Activated naive CD4-positive, alpha-beta T cell treated with anti-CD3 and anti-CD28 coated beads, Interleukin-2, amount 10 ng/mL, durations not matched to agents 7 days and 5 days (primary cell): Measurements from ENCODE around the gene SEPTIN11.

ENCODE experiments used
- CTCF ChIA-PET: fragments of 350-600 bp; sonication (Branson Sonifier 250); formaldehyde crosslinking; loops from one replicate; lab custom pipeline; 2021; ENCODE audit warnings: antibody characterized with exemption; lab: Charles Lee
- DNase-seq: peaks from one replicate; pipeline ENCODE4 v3.0.0-alpha.2; 2020
- H3K27ac Mint-ChIP-seq: one replicate; pipeline ENCODE4 v1.8.0; 2021; ENCODE audit warnings: mild to moderate bottlenecking, moderate library complexity, mixed read lengths
- H3K27me3 Mint-ChIP-seq: one replicate; pipeline ENCODE4 v1.8.0; 2021; ENCODE audit warnings: mild to moderate bottlenecking, mixed read lengths
- H3K36me3 Mint-ChIP-seq: one replicate; pipeline ENCODE4 v1.8.0; 2021; ENCODE audit warnings: mixed read lengths
- H3K4me1 Mint-ChIP-seq: one replicate; pipeline ENCODE4 v1.8.0; 2021; ENCODE audit warnings: mixed read lengths
- H3K4me3 Mint-ChIP-seq: one replicate; pipeline ENCODE4 v1.8.0; 2021; ENCODE audit warnings: mild to moderate bottlenecking, moderate library complexity, mixed read lengths
- H3K9me3 Mint-ChIP-seq: one replicate; pipeline ENCODE4 v1.8.0; 2021; ENCODE audit warnings: mixed read lengths

SEPTIN11 gene

GRCh38 chr4:76979236-76979635 is 29.7 kb downstream of the SEPTIN11 start:
- peaks cover 12% of the 10 kb centered on the region for H3K36me3 Mint-ChIP-seq
- H3K4me1 Mint-ChIP-seq, result peaks cover 50% of the 10 kb centered on the region
- no peak overlapping the region for H3K27ac Mint-ChIP-seq
- CTCF ChIA-PET, result no interaction called here
- DNase-seq, result no peak
- H3K4me3 Mint-ChIP-seq, result no peak overlapping the region
- peaks cover 10% of the 10 kb centered on the region for H3K27me3 Mint-ChIP-seq
- H3K9me3 Mint-ChIP-seq, result no peaks in the 10 kb centered on the region

- CTCF ChIA-PET, result no interaction called here
- peaks cover 12% of the 10 kb centered on the region for H3K36me3 Mint-ChIP-seq
- peaks cover 60% of the 10 kb centered on the region for H3K4me1 Mint-ChIP-seq
- no peak overlapping the region for H3K27ac Mint-ChIP-seq
- DNase-seq, result no peak
- no peak overlapping the region for H3K4me3 Mint-ChIP-seq
- peaks cover 15% of the 10 kb centered on the region for H3K27me3 Mint-ChIP-seq
- H3K9me3 Mint-ChIP-seq, result no peaks in the 10 kb centered on the region
Observed at GRCh38 chr4:76980261-76980660, 30.7 kb downstream of the SEPTIN11 start.

DNA sequence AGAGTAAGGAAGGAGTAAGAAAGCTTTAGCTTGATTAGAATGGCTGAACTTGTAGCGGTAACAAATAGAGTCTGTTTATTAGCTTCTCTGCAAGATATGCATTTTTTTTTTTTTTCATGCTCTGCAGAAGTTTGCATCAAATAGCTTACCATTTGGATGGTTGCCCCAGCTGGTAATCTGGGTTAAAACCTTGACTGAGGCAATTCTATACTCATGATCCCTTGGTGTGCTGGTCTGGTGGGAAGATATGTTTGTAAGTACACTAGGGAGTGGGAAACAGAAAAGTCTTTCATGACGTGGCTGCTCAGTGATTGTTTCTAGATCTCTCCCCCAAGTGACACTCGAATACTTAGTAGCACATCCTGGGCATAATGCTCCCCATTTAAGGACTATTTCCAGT is 32.1 kb downstream of the SEPTIN11 start:
- DNase-seq, result no peak
- peaks cover 69% of the 10 kb centered on the region for H3K4me1 Mint-ChIP-seq
- H3K4me3 Mint-ChIP-seq, result no peak overlapping the region
- peaks cover 25% of the 10 kb centered on the region for H3K27me3 Mint-ChIP-seq
- H3K36me3 Mint-ChIP-seq, result peaks cover 12% of the 10 kb centered on the region
- H3K9me3 Mint-ChIP-seq, result no peaks in the 10 kb centered on the region
- CTCF ChIA-PET, result interaction anchor here (1.0 kb wide), 1 partner anchor 13 kb away, joined by 4 read pairs; no protein-coding TSS in a partner anchor
- H3K27ac Mint-ChIP-seq, result no peak overlapping the region

DNA sequence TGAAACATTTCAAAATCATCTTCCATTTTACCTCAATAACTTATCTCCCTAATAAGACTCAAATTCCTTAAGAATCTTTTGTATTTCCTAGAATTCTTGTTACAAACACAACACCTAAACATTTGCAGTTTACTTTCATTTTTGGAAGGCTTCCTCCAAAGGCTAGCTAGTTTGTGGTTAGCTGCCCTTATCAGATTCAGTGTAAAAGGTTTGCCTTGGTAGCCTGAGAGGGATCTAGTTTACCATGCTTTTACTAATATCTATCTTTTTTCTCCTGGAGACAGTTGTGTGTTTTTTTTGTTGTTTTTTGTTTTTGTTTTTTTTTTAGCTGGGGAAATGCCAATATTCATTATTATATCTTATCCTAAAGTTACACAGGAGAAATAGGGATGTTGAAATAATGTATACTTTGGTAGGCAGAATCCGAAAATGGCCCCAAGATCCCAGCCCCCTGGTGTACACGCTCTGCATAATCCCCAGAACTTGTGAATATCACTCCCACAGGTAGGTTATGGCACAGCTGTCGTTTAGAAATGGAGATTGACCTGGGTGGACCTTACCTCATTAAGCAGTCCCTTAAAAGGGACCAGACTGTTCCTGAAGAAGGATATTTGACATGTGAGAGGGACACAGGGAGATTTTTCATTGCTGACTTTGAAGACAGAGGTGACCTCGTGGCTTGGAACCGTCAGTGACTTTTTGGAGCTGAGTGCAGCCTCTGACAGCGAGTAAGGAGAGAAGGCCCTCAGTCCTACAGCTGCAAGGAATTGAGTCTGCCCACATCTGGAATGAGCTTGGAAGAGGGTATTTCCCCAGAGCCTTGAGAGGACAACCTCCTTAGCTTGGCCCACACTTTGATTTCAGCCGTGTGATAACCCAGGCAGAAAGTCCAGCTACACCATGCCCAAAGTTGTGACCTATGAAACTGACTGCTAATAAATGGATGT is 33.4 kb downstream of the SEPTIN11 start:
- DNase-seq, result no peak
- CTCF ChIA-PET, result interaction anchor here (0.7 to 1.4 kb wide), 6 partner anchors 12 to 64 kb away, joined by 3 to 4 read pairs (median 4); no protein-coding TSS in a partner anchor
- H3K27me3 Mint-ChIP-seq, result peaks cover 25% of the 10 kb centered on the region
- H3K4me1 Mint-ChIP-seq, result peaks cover 69% of the 10 kb centered on the region
- peak overlapping the region; percentile 27 for H3K4me3 Mint-ChIP-seq
- H3K36me3 Mint-ChIP-seq, result peaks cover 12% of the 10 kb centered on the region
- no peaks in the 10 kb centered on the region for H3K9me3 Mint-ChIP-seq
- peak overlapping the region; percentile 29 for H3K27ac Mint-ChIP-seq

DNA sequence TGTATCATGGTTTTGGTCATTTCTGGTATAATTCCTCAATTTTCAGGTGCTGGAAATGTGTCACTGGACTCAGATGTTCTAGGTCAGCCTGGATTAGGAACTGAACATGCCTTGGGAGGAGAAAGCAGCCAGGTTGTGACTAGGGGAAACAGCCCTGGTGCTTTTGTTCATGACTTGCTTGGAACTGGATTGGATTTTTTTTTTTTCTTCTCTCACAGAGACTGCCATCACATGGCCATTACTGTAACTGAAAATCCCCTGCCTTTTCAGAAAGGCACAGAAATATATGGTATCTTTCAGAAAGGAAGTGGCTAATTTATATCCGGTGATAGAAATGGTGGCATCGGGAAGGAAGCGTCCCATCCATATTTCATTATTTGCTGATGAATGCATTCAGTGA is 34.6 kb downstream of the SEPTIN11 start:
- H3K27ac Mint-ChIP-seq, result peak overlapping the region; percentile 67
- no peak for DNase-seq
- peaks cover 28% of the 10 kb centered on the region for H3K27me3 Mint-ChIP-seq
- H3K9me3 Mint-ChIP-seq, result no peaks in the 10 kb centered on the region
- H3K36me3 Mint-ChIP-seq, result peaks cover 9% of the 10 kb centered on the region
- peak overlapping the region; percentile 7 for H3K4me3 Mint-ChIP-seq
- CTCF ChIA-PET, result no interaction called here
- H3K4me1 Mint-ChIP-seq, result peaks cover 70% of the 10 kb centered on the region

- Mint-ChIP-seq H3K9me3 (peaks cover 1% of the 10 kb centered on the region), H3K27ac (no peak overlapping the region), H3K4me3 (no peak overlapping the region), H3K36me3 (peaks cover 8% of the 10 kb centered on the region), H3K27me3 (peaks cover 24% of the 10 kb centered on the region), H3K4me1 (peaks cover 76% of the 10 kb centered on the region)
- DNase-seq, result no peak
- CTCF ChIA-PET, result no interaction called here
Observed at GRCh38 chr4:76984788-76985211, 35.2 kb downstream of the SEPTIN11 start.

GRCh38 chr4:76987153-76987591 is 37.6 kb downstream of the SEPTIN11 start:
- Mint-ChIP-seq H3K9me3 (peaks cover 7% of the 10 kb centered on the region), H3K27ac (no peak overlapping the region), H3K27me3 (peaks cover 31% of the 10 kb centered on the region), H3K4me3 (no peak overlapping the region), H3K36me3 (peaks cover 13% of the 10 kb centered on the region), H3K4me1 (peaks cover 91% of the 10 kb centered on the region)
- CTCF ChIA-PET, result interaction anchor here (1.6 kb wide), 1 partner anchor 20 kb away, joined by 4 read pairs; no protein-coding TSS in a partner anchor
- no peak for DNase-seq

DNA sequence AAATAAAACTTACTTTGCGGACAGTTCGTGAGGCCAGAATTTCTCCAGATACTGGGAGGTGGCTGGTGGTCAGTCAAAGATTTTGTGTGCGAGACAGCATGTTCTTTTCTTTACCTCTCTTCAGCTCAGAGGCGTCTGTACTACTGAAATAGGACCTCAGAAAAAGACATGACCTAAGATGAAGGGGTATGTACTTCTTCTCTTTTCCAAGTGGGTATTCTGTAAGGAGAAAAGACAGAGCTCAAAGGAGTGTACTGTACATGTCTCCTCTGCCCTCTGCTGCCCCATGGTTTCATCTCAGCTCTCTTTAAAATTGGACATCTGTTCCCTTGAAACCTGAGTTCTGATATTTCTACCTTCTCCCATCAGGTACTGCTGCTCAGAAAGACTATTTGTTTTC is 38.1 kb downstream of the SEPTIN11 start:
- no peak overlapping the region for H3K27ac Mint-ChIP-seq
- peaks cover 17% of the 10 kb centered on the region for H3K36me3 Mint-ChIP-seq
- no peak overlapping the region for H3K4me3 Mint-ChIP-seq
- H3K4me1 Mint-ChIP-seq, result peaks cover 91% of the 10 kb centered on the region
- no peak for DNase-seq
- peaks cover 31% of the 10 kb centered on the region for H3K27me3 Mint-ChIP-seq
- CTCF ChIA-PET, result interaction anchor here (0.8 to 2.1 kb wide), 3 partner anchors 21 to 57 kb away, joined by 3 to 4 read pairs (median 4); no protein-coding TSS in a partner anchor
- peaks cover 7% of the 10 kb centered on the region for H3K9me3 Mint-ChIP-seq

- Mint-ChIP-seq H3K36me3 (peaks cover 23% of the 10 kb centered on the region), H3K27ac (peak overlapping the region; percentile 69), H3K4me1 (peaks cover 90% of the 10 kb centered on the region), H3K9me3 (peaks cover 7% of the 10 kb centered on the region), H3K27me3 (peaks cover 31% of the 10 kb centered on the region), H3K4me3 (peak overlapping the region; percentile 32)
- CTCF ChIA-PET, result interaction anchor here (1.5 to 2.1 kb wide), 2 partner anchors 42 to 54 kb away, joined by 4 read pairs; no protein-coding TSS in a partner anchor
- DNase-seq, result peak; percentile 71
Observed at GRCh38 chr4:76989391-76990061, 40.0 kb downstream of the SEPTIN11 start.

GRCh38 chr4:76990288-76991080 is 40.9 kb downstream of the SEPTIN11 start:
- CTCF ChIA-PET, result interaction anchor here (1.0 to 1.5 kb wide), 2 partner anchors 41 to 55 kb away, joined by 3 to 4 read pairs; no protein-coding TSS in a partner anchor
- H3K36me3 Mint-ChIP-seq, result peaks cover 24% of the 10 kb centered on the region
- H3K9me3 Mint-ChIP-seq, result peaks cover 7% of the 10 kb centered on the region
- H3K4me1 Mint-ChIP-seq, result peaks cover 88% of the 10 kb centered on the region
- H3K4me3 Mint-ChIP-seq, result no peak overlapping the region
- no peak for DNase-seq
- H3K27ac Mint-ChIP-seq, result peak overlapping the region; percentile 69
- H3K27me3 Mint-ChIP-seq, result peaks cover 24% of the 10 kb centered on the region

DNA sequence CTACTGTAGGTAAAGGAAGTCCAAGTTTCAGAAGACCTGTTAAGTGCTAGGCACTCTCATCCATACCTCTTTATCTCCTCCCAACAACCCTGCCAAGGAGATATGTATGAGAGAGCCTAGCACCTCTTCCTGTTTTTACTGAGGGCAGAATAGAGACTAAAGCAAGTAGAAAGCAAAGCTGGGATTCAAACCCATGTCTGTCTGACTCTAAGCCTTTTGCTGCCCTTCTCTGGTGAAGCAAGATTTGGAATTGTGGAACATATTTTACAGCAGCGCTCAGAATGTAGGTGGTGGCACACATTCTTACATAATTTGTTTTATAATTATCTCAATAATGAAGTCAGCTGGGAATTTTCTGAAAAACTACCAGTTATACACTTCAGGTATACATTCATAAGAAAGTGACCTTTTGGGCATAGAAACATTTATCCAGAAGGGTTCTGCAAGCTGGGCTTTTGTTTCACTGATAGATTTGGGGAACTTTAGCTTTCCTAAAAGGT is 41.7 kb downstream of the SEPTIN11 start:
- H3K4me3 Mint-ChIP-seq, result no peak overlapping the region
- CTCF ChIA-PET, result interaction anchor here (1.0 to 1.5 kb wide), 2 partner anchors 41 to 54 kb away, joined by 3 to 4 read pairs; no protein-coding TSS in a partner anchor
- peaks cover 22% of the 10 kb centered on the region for H3K27me3 Mint-ChIP-seq
- peaks cover 89% of the 10 kb centered on the region for H3K4me1 Mint-ChIP-seq
- peaks cover 30% of the 10 kb centered on the region for H3K36me3 Mint-ChIP-seq
- DNase-seq, result no peak
- H3K27ac Mint-ChIP-seq, result no peak overlapping the region
- peaks cover 7% of the 10 kb centered on the region for H3K9me3 Mint-ChIP-seq

DNA sequence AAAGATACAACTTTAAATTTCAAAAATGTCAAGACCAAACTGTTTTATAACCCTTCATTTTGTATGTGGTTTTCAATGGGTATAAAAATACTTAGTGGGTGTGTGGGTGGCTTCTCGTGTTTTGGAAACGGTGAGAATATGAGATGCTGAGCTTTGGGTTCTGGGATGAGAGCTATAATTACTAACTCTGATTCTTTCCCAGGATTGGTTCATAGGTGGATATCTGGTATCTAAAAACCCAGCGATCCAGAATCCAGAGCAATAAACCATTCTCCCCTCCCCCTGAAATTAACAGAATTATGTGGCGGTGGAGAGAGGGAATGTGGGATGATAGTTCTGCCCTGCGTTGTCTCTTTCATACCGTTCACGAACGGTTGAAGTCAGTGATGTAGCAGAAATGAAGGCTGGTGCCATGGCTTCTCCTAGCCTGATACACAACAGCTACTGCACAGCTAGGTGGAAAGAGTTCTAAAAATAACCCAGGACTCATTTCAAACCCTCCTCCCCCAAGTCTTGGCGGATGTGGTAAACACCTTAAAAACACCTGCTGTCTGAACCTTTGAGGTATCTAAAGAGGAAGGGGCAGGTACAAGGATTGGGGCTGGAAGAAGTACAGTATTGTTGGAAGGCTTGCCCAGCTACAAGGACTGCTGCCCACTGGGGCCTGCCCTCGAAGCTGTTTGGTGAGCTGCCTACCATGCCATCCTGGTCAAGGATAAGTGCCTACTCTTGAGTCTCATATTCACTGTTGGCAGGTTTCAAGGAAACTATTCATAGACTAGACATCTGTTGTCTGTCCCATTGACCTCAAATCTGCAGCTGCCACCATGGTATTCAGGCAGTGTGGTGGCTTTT is 44.5 kb downstream of the SEPTIN11 start:
- Mint-ChIP-seq H3K9me3 (peaks cover 7% of the 10 kb centered on the region), H3K27me3 (peaks cover 17% of the 10 kb centered on the region), H3K4me3 (peak overlapping the region; percentile 65), H3K27ac (peak overlapping the region; percentile 93), H3K36me3 (peaks cover 48% of the 10 kb centered on the region), H3K4me1 (peaks cover 71% of the 10 kb centered on the region)
- CTCF ChIA-PET, result interaction anchor here (0.8 to 1.9 kb wide), 7 partner anchors 8 to 52 kb away, joined by 3 to 9 read pairs (median 4); no protein-coding TSS in a partner anchor
- DNase-seq, result peak; percentile 82
